HepG2 (cell line): Measurements from ENCODE around the gene CAMK2N2. TPM values are rescaled to one million over a fixed set of nuclear protein-coding genes. Genes with fewer than 3 reads are reported as not detected.

ENCODE experiments used
- AHDC1 ChIP-seq: sonication (generic); formaldehyde crosslinking; IDR thresholded peaks from 2 replicates; pipeline ENCODE4 v1.5.1; 2020; ENCODE audit warnings: mild to moderate bottlenecking, missing genetic modification reagents, borderline replicate concordance
- BRD4 ChIP-seq: sonication (generic); formaldehyde crosslinking; IDR thresholded peaks from 2 replicates; pipeline ENCODE4 v1.4.0; 2020; ENCODE audit warnings: missing genetic modification reagents
- GATAD1 ChIP-seq: IDR thresholded peaks from 2 replicates; pipeline ENCODE4 v1.6.1; 2016; ENCODE audit warnings: missing genetic modification reagents, missing compliant biosample characterization
- KLF11 ChIP-seq: IDR thresholded peaks from 2 replicates; pipeline ENCODE4 v1.6.1; 2016; ENCODE audit warnings: missing compliant biosample characterization
- KLF12 ChIP-seq: sonication (generic); formaldehyde crosslinking; IDR thresholded peaks from 2 replicates; pipeline ENCODE4 v1.4.0; 2020; ENCODE audit warnings: missing genetic modification reagents, borderline replicate concordance
- SAP130 ChIP-seq: IDR thresholded peaks from 2 replicates; pipeline ENCODE4 v1.6.1; 2016; ENCODE audit warnings: low read depth
- SRSF4 ChIP-seq: fragments of 200-400 bp; formaldehyde crosslinking; IDR thresholded peaks from one replicate; pipeline ENCODE4 v1.6.1; 2018; ENCODE audit warnings: mild to moderate bottlenecking, low read depth, low read length, moderate library complexity; ENCODE audit not compliant: poor library complexity, severe bottlenecking
- ZBTB25 ChIP-seq: IDR thresholded peaks from 2 replicates; pipeline ENCODE4 v1.6.1; 2018; ENCODE audit warnings: missing genetic modification reagents
- ZBTB49 ChIP-seq: sonication (generic); formaldehyde crosslinking; IDR thresholded peaks from 2 replicates; pipeline ENCODE4 v1.4.0; 2020; ENCODE audit warnings: missing genetic modification reagents, borderline replicate concordance
- ZNF737 ChIP-seq: sonication (generic); formaldehyde crosslinking; IDR thresholded peaks from 2 replicates; pipeline ENCODE4 v1.5.0; 2020; ENCODE audit warnings: missing genetic modification reagents, mild to moderate bottlenecking, borderline replicate concordance
- polyA plus RNA-seq, 8 experiments: library from polyadenylated mRNA; depleted of rRNA in 3 of 8; stranded (reverse) in 7 of 8; unstranded in 1 of 8; fragments of >200 nt; fragmentation: Illumina TruSeq in 4 of 8; extraction: Trizol in 4 of 8; gene quantifications; 2 replicates each; pipeline versions ENCODE4 v1.2.1 to v1.2.3, GENCODE V29; 2011 to 2016; ENCODE audit warnings: low read depth in 4 of 8, missing spikeins in 1 of 8, mixed read lengths in 1 of 8; ENCODE audit not compliant: insufficient read depth in 1 of 8
- total RNA-seq, 5 experiments: library from RNA; depleted of rRNA; stranded (reverse); fragments of >200 nt; fragmentation: Illumina TruSeq; extraction: Trizol; gene quantifications; 2 replicates each; pipeline ENCODE4 v1.2.3, GENCODE V29; 2016; ENCODE audit warnings: low read depth in 1 of 5
- TF ChIP-seq, protein P1 (sequence below), 2 experiments: sonication (generic) in 1 of 2; formaldehyde crosslinking in 1 of 2; IDR thresholded peaks; 2 replicates each; pipeline versions ENCODE4 v1.6.1 to v1.9.0; 2014 to 2022; ENCODE audit warnings: antibody characterized with exemption in 1 of 2, borderline replicate concordance in 1 of 2, inconsistent platforms in 1 of 2, low read depth in 1 of 2, missing genetic modification reagents in 1 of 2

Gene CAMK2N2
- total and polyA plus RNA-seq, 2 of the 13 experiments (the other 11 are each of a cell fraction or from before 2014, with no cell fraction given) = 0.12 to 0.27 TPM

- TF ChIP-seq ZBTB49 (CRISPR knock-in tag) = 0 out of 2 replicates have a peak, but pooled peaks have one; percentile 58
- peak; percentile 99 for TF ChIP-seq BRD4
- TF ChIP-seq AHDC1 (CRISPR knock-in tag) = no peak
- 0 out of 2 replicates have a peak, but pooled peaks have one; percentile 38 for TF ChIP-seq KLF12 (CRISPR knock-in tag)
- no peak for TF ChIP-seq KLF11 (CRISPR knock-in tag)
- TF ChIP-seq SAP130 = peak; percentile 88
- TF ChIP-seq SRSF4 = no peak
- peak; percentile 88 for TF ChIP-seq ZBTB25 (CRISPR knock-in tag)
- TF ChIP-seq GATAD1 (CRISPR knock-in tag) = peak; percentile 94
- TF ChIP-seq, protein P1, sequence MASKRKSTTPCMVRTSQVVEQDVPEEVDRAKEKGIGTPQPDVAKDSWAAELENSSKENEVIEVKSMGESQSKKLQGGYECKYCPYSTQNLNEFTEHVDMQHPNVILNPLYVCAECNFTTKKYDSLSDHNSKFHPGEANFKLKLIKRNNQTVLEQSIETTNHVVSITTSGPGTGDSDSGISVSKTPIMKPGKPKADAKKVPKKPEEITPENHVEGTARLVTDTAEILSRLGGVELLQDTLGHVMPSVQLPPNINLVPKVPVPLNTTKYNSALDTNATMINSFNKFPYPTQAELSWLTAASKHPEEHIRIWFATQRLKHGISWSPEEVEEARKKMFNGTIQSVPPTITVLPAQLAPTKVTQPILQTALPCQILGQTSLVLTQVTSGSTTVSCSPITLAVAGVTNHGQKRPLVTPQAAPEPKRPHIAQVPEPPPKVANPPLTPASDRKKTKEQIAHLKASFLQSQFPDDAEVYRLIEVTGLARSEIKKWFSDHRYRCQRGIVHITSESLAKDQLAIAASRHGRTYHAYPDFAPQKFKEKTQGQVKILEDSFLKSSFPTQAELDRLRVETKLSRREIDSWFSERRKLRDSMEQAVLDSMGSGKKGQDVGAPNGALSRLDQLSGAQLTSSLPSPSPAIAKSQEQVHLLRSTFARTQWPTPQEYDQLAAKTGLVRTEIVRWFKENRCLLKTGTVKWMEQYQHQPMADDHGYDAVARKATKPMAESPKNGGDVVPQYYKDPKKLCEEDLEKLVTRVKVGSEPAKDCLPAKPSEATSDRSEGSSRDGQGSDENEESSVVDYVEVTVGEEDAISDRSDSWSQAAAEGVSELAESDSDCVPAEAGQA (IDR thresholded peaks at IDR 0.05; ENCODE audit: low read depth) = peak; percentile 96
- TF ChIP-seq, protein P1 (CRISPR knock-in tag; IDR thresholded peaks at IDR 0.05; ENCODE audit: borderline replicate concordance) = no peak
- TF ChIP-seq ZNF737 = no peak
Observed at GRCh38 chr3:184248454-184249411, 12.6 kb downstream of the CAMK2N2 start, which contains the start of gene ALG3 (continued).
